Neural cell (in vitro differentiated cells): ENCODE results near the gene CTDSPL. TPM values are rescaled to one million over a fixed set of nuclear protein-coding genes. Genes with fewer than 3 reads are reported as not detected.

Experiments
- H2AFZ ChIP-seq: fragments of 200-600, 300-800 bp; sonication (generic), shearing (Covaris generic); 2 replicates; pipeline ENCODE4 v1.6.0; 2014; ENCODE audit warnings: low read depth, mild to moderate bottlenecking, antibody characterized with exemption, low read length, moderate library complexity
- H3F3A ChIP-seq: fragments of 200-600 bp; shearing (Covaris generic); 2 replicates; pipeline ENCODE4 v1.6.1; 2016; ENCODE audit warnings: mild to moderate bottlenecking, moderate library complexity, mixed read lengths, antibody characterized with exemption, low read length; ENCODE audit not compliant: insufficient read depth, poor library complexity, severe bottlenecking
- H3K27ac ChIP-seq: fragments of 200-600, 300-800 bp; sonication (generic), shearing (Covaris generic); 2 replicates; pipeline ENCODE4 v1.5.1; 2014; ENCODE audit warnings: mild to moderate bottlenecking, low read length, moderate library complexity
- H3K27me3 ChIP-seq: fragments of 300-800, 200-600 bp; sonication (generic), shearing (Covaris generic); 2 replicates; pipeline ENCODE4 v1.6.0; 2014; ENCODE audit warnings: mild to moderate bottlenecking, low read depth, low read length, moderate library complexity; ENCODE audit not compliant: insufficient read depth
- H3K36me3 ChIP-seq: fragments of 300-800, 200-600 bp; sonication (generic), shearing (Covaris generic); 2 replicates; pipeline ENCODE4 v1.5.1; 2014; ENCODE audit warnings: mild to moderate bottlenecking, antibody characterized with exemption, low read length, moderate library complexity; ENCODE audit not compliant: insufficient read depth
- H3K4me2 ChIP-seq: fragments of 300-800, 200-600 bp; sonication (generic), shearing (Covaris generic); 2 replicates; pipeline ENCODE4 v1.6.0; 2014; ENCODE audit warnings: mild to moderate bottlenecking, low read length
- H3K4me3 ChIP-seq: fragments of 300-800, 200-600 bp; sonication (generic), shearing (Covaris generic); 2 replicates; pipeline ENCODE4 v1.5.1; 2014; ENCODE audit warnings: mild to moderate bottlenecking, low read length, moderate library complexity
- H3K79me2 ChIP-seq: fragments of 200-600 bp; shearing (Covaris generic); replicated peaks from 2 replicates; pipeline ENCODE4 v1.6.0; 2014; ENCODE audit warnings: mild to moderate bottlenecking, low read length, moderate library complexity; ENCODE audit not compliant: insufficient read depth
- H3K9ac ChIP-seq: fragments of 300-800, 200-600 bp; sonication (generic), shearing (Covaris generic); 2 replicates; pipeline ENCODE4 v1.6.1; 2016; ENCODE audit warnings: mild to moderate bottlenecking, low read length, mixed read lengths
- H3K9me2 ChIP-seq: fragments of 200-600 bp; shearing (Covaris generic); 2 replicates; pipeline ENCODE4 v1.6.1; 2016; ENCODE audit warnings: mild to moderate bottlenecking, low read length, mixed read lengths; ENCODE audit not compliant: insufficient read depth
- H3K9me3 ChIP-seq: fragments of 200-600, 300-800 bp; sonication (generic), shearing (Covaris generic); 2 replicates; pipeline ENCODE4 v1.6.1; 2016; ENCODE audit warnings: mild to moderate bottlenecking, mixed run types, low read length, moderate library complexity, mixed read lengths
- H4K20me1 ChIP-seq: fragments of 200-600 bp; shearing (Covaris generic); 2 replicates; pipeline ENCODE4 v1.6.1; 2016; ENCODE audit warnings: mild to moderate bottlenecking, mixed run types; ENCODE audit not compliant: insufficient read depth
- EP300 ChIP-seq: fragments of 450-650 bp; conservative IDR thresholded peaks from 2 replicates; pipeline ENCODE4 v1.6.1; 2014; ENCODE audit warnings: antibody characterized with exemption, mild to moderate bottlenecking, moderate library complexity; ENCODE audit not compliant: poor library complexity, severe bottlenecking
- EZH2 ChIP-seq: fragments of 200-600, 300-800 bp; shearing (Covaris generic), sonication (generic); IDR thresholded peaks from 2 replicates; pipeline ENCODE4 v1.6.1; 2014; ENCODE audit warnings: antibody characterized with exemption, low read length, borderline replicate concordance, mild to moderate bottlenecking; ENCODE audit not compliant: insufficient read depth, poor library complexity, severe bottlenecking
- MXI1 ChIP-seq: fragments of 450-650 bp; conservative IDR thresholded peaks from 2 replicates; pipeline ENCODE4 v1.6.1; 2014; ENCODE audit warnings: antibody characterized with exemption, mild to moderate bottlenecking; ENCODE audit not compliant: poor library complexity, severe bottlenecking
- POLR2AphosphoS5 ChIP-seq: IDR thresholded peaks from 2 replicates; pipeline ENCODE4 v1.6.1; 2012
- RAD21 ChIP-seq: fragments of 450-650 bp; conservative IDR thresholded peaks from 2 replicates; pipeline ENCODE4 v1.6.1; 2014; ENCODE audit warnings: antibody characterized with exemption, mild to moderate bottlenecking, moderate library complexity
- SMC3 ChIP-seq: fragments of 450-650 bp; conservative IDR thresholded peaks from 2 replicates; pipeline ENCODE4 v1.6.1; 2014; ENCODE audit warnings: antibody characterized with exemption, mild to moderate bottlenecking, moderate library complexity; ENCODE audit not compliant: poor library complexity
- TAF1 ChIP-seq: IDR thresholded peaks from 2 replicates; pipeline ENCODE4 v1.6.1; 2012; ENCODE audit warnings: low read depth
- polyA plus RNA-seq: library from polyadenylated mRNA; depleted of rRNA; stranded (reverse); fragments of >200 nt; gene quantifications from 2 replicates; pipeline ENCODE4 v1.2.3, GENCODE V29; 2014
- TF ChIP-seq, protein P1 (sequence below): fragments of 450-650 bp; IDR thresholded peaks from 2 replicates; pipeline ENCODE4 v1.5.1; 2014; ENCODE audit warnings: antibody characterized with exemption, mild to moderate bottlenecking, moderate library complexity; ENCODE audit not compliant: poor library complexity, severe bottlenecking
- TF ChIP-seq, protein P2 (sequence below): IDR thresholded peaks from 2 replicates; pipeline ENCODE4 v1.6.1; 2012; ENCODE audit warnings: borderline replicate concordance

The CTDSPL gene
- polyA plus RNA-seq, 1 donor from 2014 or later: 17.0 TPM

DNA sequence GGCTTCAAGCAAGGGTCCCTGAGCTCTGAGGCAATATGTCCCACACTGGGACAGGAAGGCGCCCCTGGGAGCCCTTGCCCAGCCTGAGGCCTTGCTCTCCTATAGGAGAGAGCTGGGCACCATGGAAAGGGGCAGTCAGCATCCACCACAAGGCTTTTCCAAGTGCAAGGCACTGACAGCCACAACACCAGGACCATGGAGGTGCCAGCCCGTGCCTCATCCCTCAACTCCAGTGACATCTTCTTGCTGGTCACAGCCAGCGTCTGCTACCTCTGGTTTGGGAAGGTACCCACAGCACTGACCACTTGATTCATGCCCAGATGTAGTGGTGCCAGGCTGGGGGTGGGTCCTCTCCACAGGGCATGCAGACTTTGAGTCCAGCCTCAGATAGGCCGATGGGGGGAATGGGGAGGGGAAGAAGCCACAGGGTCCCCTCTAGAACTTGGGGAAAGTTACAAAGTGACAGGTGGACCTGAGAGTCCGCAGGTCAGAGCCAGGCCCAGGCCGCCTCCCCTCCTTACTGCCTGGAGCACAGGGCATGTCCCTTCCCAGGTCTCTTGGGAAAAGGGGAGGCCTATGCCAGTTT lies 140.7 kb downstream of the CTDSPL start:
- H3K27me3 ChIP-seq: peaks cover 3% of the 10 kb centered on the region
- no peaks in the 10 kb centered on the region for H4K20me1 ChIP-seq
- H3K36me3 ChIP-seq: no peaks in the 10 kb centered on the region
- no peak overlapping the region for H3K4me2 ChIP-seq
- H3K9me2 ChIP-seq: no peaks in the 10 kb centered on the region
- H3F3A ChIP-seq: no peaks in the 10 kb centered on the region
- H3K9me3 ChIP-seq: no peaks in the 10 kb centered on the region
- H3K4me3 ChIP-seq: no peak overlapping the region
- H3K27ac ChIP-seq: no peak overlapping the region
- no peak overlapping the region for H3K9ac ChIP-seq
- no peak for TF ChIP-seq POLR2AphosphoS5
- TF ChIP-seq SMC3: no peak
- TF ChIP-seq, protein P1, sequence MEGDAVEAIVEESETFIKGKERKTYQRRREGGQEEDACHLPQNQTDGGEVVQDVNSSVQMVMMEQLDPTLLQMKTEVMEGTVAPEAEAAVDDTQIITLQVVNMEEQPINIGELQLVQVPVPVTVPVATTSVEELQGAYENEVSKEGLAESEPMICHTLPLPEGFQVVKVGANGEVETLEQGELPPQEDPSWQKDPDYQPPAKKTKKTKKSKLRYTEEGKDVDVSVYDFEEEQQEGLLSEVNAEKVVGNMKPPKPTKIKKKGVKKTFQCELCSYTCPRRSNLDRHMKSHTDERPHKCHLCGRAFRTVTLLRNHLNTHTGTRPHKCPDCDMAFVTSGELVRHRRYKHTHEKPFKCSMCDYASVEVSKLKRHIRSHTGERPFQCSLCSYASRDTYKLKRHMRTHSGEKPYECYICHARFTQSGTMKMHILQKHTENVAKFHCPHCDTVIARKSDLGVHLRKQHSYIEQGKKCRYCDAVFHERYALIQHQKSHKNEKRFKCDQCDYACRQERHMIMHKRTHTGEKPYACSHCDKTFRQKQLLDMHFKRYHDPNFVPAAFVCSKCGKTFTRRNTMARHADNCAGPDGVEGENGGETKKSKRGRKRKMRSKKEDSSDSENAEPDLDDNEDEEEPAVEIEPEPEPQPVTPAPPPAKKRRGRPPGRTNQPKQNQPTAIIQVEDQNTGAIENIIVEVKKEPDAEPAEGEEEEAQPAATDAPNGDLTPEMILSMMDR: no peak
- TF ChIP-seq EZH2: no peak
- TF ChIP-seq TAF1: no peak
- TF ChIP-seq, protein P2, sequence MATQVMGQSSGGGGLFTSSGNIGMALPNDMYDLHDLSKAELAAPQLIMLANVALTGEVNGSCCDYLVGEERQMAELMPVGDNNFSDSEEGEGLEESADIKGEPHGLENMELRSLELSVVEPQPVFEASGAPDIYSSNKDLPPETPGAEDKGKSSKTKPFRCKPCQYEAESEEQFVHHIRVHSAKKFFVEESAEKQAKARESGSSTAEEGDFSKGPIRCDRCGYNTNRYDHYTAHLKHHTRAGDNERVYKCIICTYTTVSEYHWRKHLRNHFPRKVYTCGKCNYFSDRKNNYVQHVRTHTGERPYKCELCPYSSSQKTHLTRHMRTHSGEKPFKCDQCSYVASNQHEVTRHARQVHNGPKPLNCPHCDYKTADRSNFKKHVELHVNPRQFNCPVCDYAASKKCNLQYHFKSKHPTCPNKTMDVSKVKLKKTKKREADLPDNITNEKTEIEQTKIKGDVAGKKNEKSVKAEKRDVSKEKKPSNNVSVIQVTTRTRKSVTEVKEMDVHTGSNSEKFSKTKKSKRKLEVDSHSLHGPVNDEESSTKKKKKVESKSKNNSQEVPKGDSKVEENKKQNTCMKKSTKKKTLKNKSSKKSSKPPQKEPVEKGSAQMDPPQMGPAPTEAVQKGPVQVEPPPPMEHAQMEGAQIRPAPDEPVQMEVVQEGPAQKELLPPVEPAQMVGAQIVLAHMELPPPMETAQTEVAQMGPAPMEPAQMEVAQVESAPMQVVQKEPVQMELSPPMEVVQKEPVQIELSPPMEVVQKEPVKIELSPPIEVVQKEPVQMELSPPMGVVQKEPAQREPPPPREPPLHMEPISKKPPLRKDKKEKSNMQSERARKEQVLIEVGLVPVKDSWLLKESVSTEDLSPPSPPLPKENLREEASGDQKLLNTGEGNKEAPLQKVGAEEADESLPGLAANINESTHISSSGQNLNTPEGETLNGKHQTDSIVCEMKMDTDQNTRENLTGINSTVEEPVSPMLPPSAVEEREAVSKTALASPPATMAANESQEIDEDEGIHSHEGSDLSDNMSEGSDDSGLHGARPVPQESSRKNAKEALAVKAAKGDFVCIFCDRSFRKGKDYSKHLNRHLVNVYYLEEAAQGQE: no peak
- no peak for TF ChIP-seq RAD21
- no peak for TF ChIP-seq MXI1
- TF ChIP-seq EP300: no peak
- H2AFZ ChIP-seq: no peak overlapping the region
- no peaks in the 10 kb centered on the region for H3K79me2 ChIP-seq

DNA sequence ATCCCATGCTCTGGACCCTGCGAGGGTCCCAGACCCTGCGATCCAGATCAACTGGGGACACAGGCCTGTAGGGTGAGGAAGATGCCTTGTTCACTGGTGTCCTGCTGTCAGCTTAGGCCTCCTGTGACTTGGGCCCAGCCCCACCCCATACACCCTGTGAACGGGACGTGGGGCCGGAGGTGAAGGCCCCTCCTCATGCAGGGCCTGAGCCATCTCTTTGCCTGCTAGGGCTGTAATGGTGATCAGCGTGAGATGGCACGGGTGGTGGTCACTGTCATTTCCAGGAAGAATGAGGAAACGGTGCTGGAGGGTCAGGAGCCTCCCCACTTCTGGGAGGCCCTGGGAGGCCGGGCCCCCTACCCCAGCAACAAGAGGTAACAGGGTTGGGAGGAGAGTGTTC lies 141.3 kb downstream of the CTDSPL start:
- Histone ChIP-seq H3K4me2 (no peak overlapping the region), H3K9me3 (no peaks in the 10 kb centered on the region), H3K9ac (no peak overlapping the region), H3K9me2 (no peaks in the 10 kb centered on the region), H3F3A (no peaks in the 10 kb centered on the region), H3K27ac (no peak overlapping the region), H3K4me3 (no peak overlapping the region), H3K36me3 (no peaks in the 10 kb centered on the region), H2AFZ (no peak overlapping the region), H4K20me1 (no peaks in the 10 kb centered on the region), H3K79me2 (no peaks in the 10 kb centered on the region), H3K27me3 (peaks cover 3% of the 10 kb centered on the region)
- TF ChIP-seq, protein P2: no peak
- TF ChIP-seq SMC3: no peak
